Heart left ventricle (tissue), 16 donors: Measurements from ENCODE around the gene GSX1. TPM values are rescaled to one million over a fixed set of nuclear protein-coding genes. Genes with fewer than 3 reads are reported as not detected.

Experiments used
- ATAC-seq, 4 donors: fragments of 200-7000 bp; cut with Tn5 transposase; one replicate each; pipeline ENCODE4 v1.9.1; 2020 to 2022; ENCODE audit warnings: moderate library complexity in 4 of 4, mild to moderate bottlenecking in 3 of 4, moderate number of reproducible peaks in 1 of 4
- DNase-seq, 5 donors: peaks; one replicate each; pipeline ENCODE4 v3.0.0-alpha.2; 2020
- H3K27ac ChIP-seq, 12 donors: fragments of 200-600 bp; sonication (generic) in 4 of 12; one replicate each; pipeline versions ENCODE4 v1.5.0 to v1.8.0; 2016 to 2022; ENCODE audit warnings: mild to moderate bottlenecking in 2 of 12
- H3K27me3 ChIP-seq, 9 donors: fragments of 200-600 bp; sonication (generic) in 2 of 9; one replicate each; pipeline versions ENCODE4 v1.5.1 to v1.8.0; 2016 to 2022; ENCODE audit warnings: mild to moderate bottlenecking in 3 of 9
- H3K36me3 ChIP-seq, 9 donors: fragments of 200-600 bp; sonication (generic) in 2 of 9; one replicate each; pipeline versions ENCODE4 v1.5.0 to v1.8.0; 2018 to 2022; ENCODE audit warnings: mild to moderate bottlenecking in 2 of 9
- H3K4me1 ChIP-seq, 12 donors: fragments of 200-600 bp; sonication (generic) in 4 of 12; one replicate each; pipeline versions ENCODE4 v1.5.0 to v1.8.0; 2016 to 2022; ENCODE audit warnings: mild to moderate bottlenecking in 3 of 12
- H3K4me3 ChIP-seq, 12 donors: fragments of 200-600 bp; sonication (generic) in 4 of 12; one replicate each; pipeline versions ENCODE4 v1.5.0 to v1.8.0; 2017 to 2022; ENCODE audit warnings: mild to moderate bottlenecking in 9 of 12, moderate library complexity in 4 of 12
- H3K9me3 ChIP-seq, 12 donors: fragments of 200-600 bp; sonication (generic) in 4 of 12; one replicate each; pipeline versions ENCODE4 v1.5.0 to v1.8.0; 2016 to 2022; ENCODE audit warnings: mild to moderate bottlenecking in 1 of 12
- POLR2A ChIP-seq, 2 donors: fragments of 450-650 bp; IDR thresholded peaks; one replicate each; pipeline ENCODE4 v1.6.1; 2017; ENCODE audit warnings: antibody characterized with exemption in 2 of 2, mild to moderate bottlenecking in 2 of 2, moderate library complexity in 2 of 2
- WGBS, 4 donors: extraction: QIAGEN DNeasy Blood & Tissue Kit in 2 of 4; methylation state at CpG; one replicate each; pipeline versions ENCODE4 v1.1.5 to v1.1.7; 2013 to 2018; 5-methylcytosine and 5-hydroxymethylcytosine counted together
- intact Hi-C, 10 donors: fragments of 100-400 bp; cut with DNase I; formaldehyde crosslinking; loops; one replicate each; pipeline versions ENCODE4 v1.11.1 to v1.14.2; 2022
- polyA plus RNA-seq, 2 donors: library from polyadenylated mRNA; stranded (reverse); fragments of 200-250 nt; gene quantifications; one replicate each; pipeline ENCODE4 v1.2.3, GENCODE V29; 2013
- total RNA-seq, 9 donors: library from RNA; depleted of rRNA in 2 of 9; stranded (reverse); fragments of >200 nt in 2 of 9; fragmentation: NEBNext Ultra II Directional in 3 of 9; extraction: Animal tissue kit (Norgen Biotek cat#: 25700) in 3 of 9; gene quantifications; one replicate each; pipeline versions ENCODE4 v1.1.0 to v1.2.4, GENCODE V29; 2016 to 2023
- TF ChIP-seq, protein P1 (sequence below), 12 donors: fragments of 200-600 bp; sonication (generic) in 4 of 12; IDR thresholded peaks; one replicate each; pipeline versions ENCODE4 v1.5.0 to v1.8.0; 2018 to 2022; ENCODE audit warnings: antibody characterized with exemption in 12 of 12, mild to moderate bottlenecking in 5 of 12
- donor health status: ischemic (EF 13 %, LVEDD 7.1; RV severe dilation, severe dysfunction).
- donor health status: healthy with polysubstance abuse.
- donor health status: DM: no; HTN: yes; CAD: no.
- donor health status: DM: no; HTN: no; CAD: no.
- donor health status: ischemic (EF 25% LVEDD 6.9; RV normal size, moderate dysfunction).
- donor health status: ischemic (EF 25% LVEDD 5.7; RV mildly dilated, moderate dysfunction).
- donor health status: healthy.
- donor health status: DM: yes; HTN: yes; CAD: no.
- donor health status: ischemic (EF 35%, LVEDD 5.7; RV mildly dilated, moderate dysfunction).
- donor health status: nonischemic (EF 11% LVEDD 7.7; RV severe dilation, severe dysfunction).
- donor health status: DM: yes; HTN: yes; CAD: no.
- donor health status: PGD.
- donor health status: ischemic (EF 29% LVEDD 5.4; RV normal size, mild dysfunction).
- donor health status: nonischemic (EF 23%, LVEDD 6.1; RV moderate dilation, normal function).

Gene GSX1
- total and polyA plus RNA-seq, 11 donors = not detected

DNA sequence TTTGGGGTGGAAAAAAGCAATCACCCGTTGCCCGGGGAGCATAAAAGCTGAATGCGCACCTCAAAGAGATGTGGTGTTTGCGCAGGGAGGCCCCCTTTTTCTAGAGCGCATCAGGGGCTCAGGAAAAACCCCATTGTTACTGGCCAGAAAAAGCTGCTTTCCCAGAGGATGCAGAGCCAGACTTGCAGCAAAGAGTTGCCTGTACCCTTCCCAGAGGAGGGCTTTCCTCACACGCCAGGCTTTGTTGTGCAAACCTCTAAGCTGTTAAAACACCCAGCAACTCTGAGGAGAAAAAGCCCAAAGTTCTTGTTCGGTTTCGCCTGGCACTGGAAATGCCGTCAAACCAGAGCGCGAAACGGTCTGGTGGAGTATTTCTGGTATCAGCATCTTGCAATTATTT is 29.3 kb downstream of the GSX1 start:
- intact Hi-C loops = loop anchor here in 3 of 10 donors (10.0 kb wide), 1 partner anchor 837 kb away; no protein-coding TSS in a partner anchor
- TF ChIP-seq, protein P1, sequence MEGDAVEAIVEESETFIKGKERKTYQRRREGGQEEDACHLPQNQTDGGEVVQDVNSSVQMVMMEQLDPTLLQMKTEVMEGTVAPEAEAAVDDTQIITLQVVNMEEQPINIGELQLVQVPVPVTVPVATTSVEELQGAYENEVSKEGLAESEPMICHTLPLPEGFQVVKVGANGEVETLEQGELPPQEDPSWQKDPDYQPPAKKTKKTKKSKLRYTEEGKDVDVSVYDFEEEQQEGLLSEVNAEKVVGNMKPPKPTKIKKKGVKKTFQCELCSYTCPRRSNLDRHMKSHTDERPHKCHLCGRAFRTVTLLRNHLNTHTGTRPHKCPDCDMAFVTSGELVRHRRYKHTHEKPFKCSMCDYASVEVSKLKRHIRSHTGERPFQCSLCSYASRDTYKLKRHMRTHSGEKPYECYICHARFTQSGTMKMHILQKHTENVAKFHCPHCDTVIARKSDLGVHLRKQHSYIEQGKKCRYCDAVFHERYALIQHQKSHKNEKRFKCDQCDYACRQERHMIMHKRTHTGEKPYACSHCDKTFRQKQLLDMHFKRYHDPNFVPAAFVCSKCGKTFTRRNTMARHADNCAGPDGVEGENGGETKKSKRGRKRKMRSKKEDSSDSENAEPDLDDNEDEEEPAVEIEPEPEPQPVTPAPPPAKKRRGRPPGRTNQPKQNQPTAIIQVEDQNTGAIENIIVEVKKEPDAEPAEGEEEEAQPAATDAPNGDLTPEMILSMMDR (IDR thresholded peaks at IDR 0.05) = no peak
- no peak for TF ChIP-seq POLR2A (IDR thresholded peaks at IDR 0.05)

DNA sequence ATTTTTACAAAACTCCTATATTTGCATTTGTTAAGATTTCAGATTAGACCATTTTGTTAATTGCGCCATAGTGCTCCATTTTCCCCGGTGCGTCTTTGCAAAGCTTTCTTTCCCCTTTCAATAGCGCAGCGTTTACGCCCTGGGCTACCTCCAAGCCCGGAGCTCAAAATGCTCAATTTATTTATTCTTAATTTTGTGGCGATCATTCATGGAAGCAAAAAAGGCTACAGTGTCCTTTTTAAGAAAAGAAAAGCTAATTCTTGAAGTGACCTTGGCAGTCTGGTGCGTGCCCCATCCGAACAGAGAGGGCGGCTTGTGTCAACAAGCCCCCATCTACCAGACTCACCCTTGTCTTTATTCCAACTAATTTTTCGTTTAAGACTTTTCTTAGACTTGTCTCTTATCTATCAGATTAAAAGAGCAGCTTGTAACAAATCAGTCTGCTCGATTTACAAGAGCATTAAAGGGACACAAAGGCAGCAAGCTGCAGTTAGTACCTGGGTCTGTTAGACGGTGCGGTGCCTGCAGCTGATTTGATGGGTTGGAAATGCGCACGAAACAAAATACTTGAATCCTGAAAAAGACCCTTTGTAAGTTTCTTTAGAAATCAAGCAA is 30.1 kb downstream of the GSX1 start:
- DNase-seq = no peak
- H3K27ac ChIP-seq = no peak overlapping the region
- no peak for ATAC-seq
- H3K4me1 ChIP-seq = peaks cover 0 to 9% (median 1%) of the 10 kb centered on the region in 12 donors
- 1 to 4% (median 3%) methylated on average over 17 of the region's 17 CpGs for WGBS, 4 donors
- H3K27me3 ChIP-seq = peaks cover 29 to 86% (median 72%) of the 10 kb centered on the region in 9 donors
- TF ChIP-seq POLR2A (IDR thresholded peaks at IDR 0.05) = no peak
- TF ChIP-seq, protein P1 (IDR thresholded peaks at IDR 0.05) = no peak
- intact Hi-C loops = loop anchor here in 3 of 10 donors (10.0 kb wide), 1 partner anchor 838 kb away; no protein-coding TSS in a partner anchor
- no peaks in the 10 kb centered on the region for H3K36me3 ChIP-seq
- H3K4me3 ChIP-seq = no peak overlapping the region
- H3K9me3 ChIP-seq = no peaks in the 10 kb centered on the region

More for the DNA sequence above, 29.3 kb downstream of the GSX1 start:
- ATAC-seq (no peak), DNase-seq (no peak)
- H3K4me1 ChIP-seq = peaks cover 0 to 6% (median 0%) of the 10 kb centered on the region in 12 donors
- H3K27me3 ChIP-seq = peaks cover 29 to 93% (median 70%) of the 10 kb centered on the region in 9 donors
- 1 to 2% (median 2%) methylated on average over 10 to 12 of the region's 12 CpGs for WGBS, 4 donors
- no peak overlapping the region for H3K4me3 ChIP-seq
- no peak overlapping the region for H3K27ac ChIP-seq
- no peaks in the 10 kb centered on the region for H3K36me3 ChIP-seq
- H3K9me3 ChIP-seq = no peaks in the 10 kb centered on the region

DNA sequence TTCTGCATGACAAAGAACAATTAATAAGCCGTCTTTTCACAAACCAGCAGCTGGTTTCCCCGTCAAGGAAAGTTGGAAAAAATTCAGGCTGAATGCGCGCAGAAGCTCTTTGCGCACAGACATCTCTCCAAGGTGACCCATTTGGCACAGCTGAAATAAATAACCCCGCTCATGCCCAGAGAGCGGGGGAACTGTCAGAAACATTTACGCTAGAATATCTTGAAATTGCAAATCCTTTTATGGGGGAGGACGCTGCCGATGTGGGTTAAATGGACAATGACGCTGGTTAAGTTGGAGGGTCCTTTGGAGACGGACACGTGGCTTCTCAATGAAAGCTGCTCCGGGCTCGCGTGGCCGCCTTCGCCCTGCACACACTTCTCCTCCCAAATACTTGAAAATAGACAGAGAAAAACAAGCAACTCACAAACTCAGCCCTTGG is 30.6 kb downstream of the GSX1 start:
- WGBS, 4 donors = 1 to 3% (median 2%) methylated on average over 18 of the region's 18 CpGs
- peaks cover 29 to 89% (median 77%) of the 10 kb centered on the region in 9 donors for H3K27me3 ChIP-seq
- intact Hi-C loops = loop anchor here in 3 of 10 donors (10.0 kb wide), 1 partner anchor 838 kb away; no protein-coding TSS in a partner anchor

DNA sequence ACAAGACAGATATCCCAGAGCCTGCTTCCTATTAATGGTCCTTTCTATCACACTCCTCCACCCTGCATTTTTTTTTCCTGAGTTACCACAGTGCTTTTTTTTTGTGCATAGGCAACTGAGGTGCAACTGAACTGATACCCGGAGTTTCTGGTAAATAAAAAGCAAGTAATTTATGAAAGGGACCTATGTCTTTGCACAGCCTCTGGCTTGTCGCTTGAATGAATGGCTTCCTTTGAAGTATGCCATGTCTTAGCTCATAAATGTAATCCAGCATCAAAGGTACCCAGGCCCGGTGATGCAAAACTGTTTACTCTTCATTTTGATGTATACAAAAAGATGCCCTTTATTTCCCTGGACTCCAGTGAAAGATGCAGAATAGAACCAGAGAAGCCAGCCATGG is 31.8 kb downstream of the GSX1 start:
- TF ChIP-seq POLR2A (IDR thresholded peaks at IDR 0.05) = no peak
- TF ChIP-seq, protein P1 (IDR thresholded peaks at IDR 0.05) = no peak
- peaks cover 23 to 90% (median 76%) of the 10 kb centered on the region in 9 donors for H3K27me3 ChIP-seq
- no peak for DNase-seq

More for the DNA sequence above, 30.6 kb downstream of the GSX1 start:
- H3K4me3 ChIP-seq = no peak overlapping the region
- peaks cover 0 to 9% (median 1%) of the 10 kb centered on the region in 12 donors for H3K4me1 ChIP-seq
- ATAC-seq (no peak), DNase-seq (no peak)
- H3K36me3 ChIP-seq = no peaks in the 10 kb centered on the region
- TF ChIP-seq POLR2A (IDR thresholded peaks at IDR 0.05) = no peak
- TF ChIP-seq, protein P1 (IDR thresholded peaks at IDR 0.05) = no peak
- no peaks in the 10 kb centered on the region for H3K9me3 ChIP-seq
- H3K27ac ChIP-seq = no peak overlapping the region

More for the DNA sequence above, 31.8 kb downstream of the GSX1 start:
- Histone ChIP-seq H3K4me1 (peaks cover 0 to 9% (median 1%) of the 10 kb centered on the region in 12 donors), H3K4me3 (no peak overlapping the region), H3K9me3 (no peaks in the 10 kb centered on the region), H3K36me3 (no peaks in the 10 kb centered on the region), H3K27ac (no peak overlapping the region)
- 11 to 19% (median 16%) methylated on average over 3 of the region's 3 CpGs for WGBS, 4 donors
- intact Hi-C loops = loop anchor here in 3 of 10 donors (10.0 kb wide), 1 partner anchor 839 kb away; no protein-coding TSS in a partner anchor
- no peak for ATAC-seq
